Stimulated activated CD4-positive, alpha-beta T cell treated with anti-CD3 and anti-CD28 coated beads, Interleukin-4, amount 100 ng/mL, for 4 hours (primary cell): ENCODE measurements around the gene SLC25A29.
"Not testable (repeated sequence)": the region's sequence is repeated elsewhere in the genome, so short reads cannot be mapped to it uniquely, and the experiment has no call there.

Experiments
- DNase-seq, 2 experiments: peaks; one replicate each; pipeline ENCODE4 v3.0.0-alpha.2; 2020

SLC25A29 gene

GRCh38 chr14:100309028-100309737 lies 2.9 kb upstream of the SLC25A29 start:
- no peak for DNase-seq

GRCh38 chr14:100308427-100308792 lies 2.2 kb upstream of the SLC25A29 start:
- DNase-seq: not testable (repeated sequence)

GRCh38 chr14:100307766-100308426 lies 1.7 kb upstream of the SLC25A29 start:
- no peak for DNase-seq

GRCh38 chr14:100306998-100307765 lies 938 bp upstream of the SLC25A29 start:
- no peak for DNase-seq

GRCh38 chr14:100305324-100306100 lies 732 bp downstream of the SLC25A29 start:
- peak; percentile 40 to 58 for DNase-seq

- DNase-seq: no peak
These were observed 1.4 kb downstream of the SLC25A29 start for GRCh38 chr14:100304825-100305323.

- DNase-seq: no peak
These were observed 2.3 kb downstream of the SLC25A29 start for GRCh38 chr14:100303925-100304324.

- DNase-seq: no peak
These were observed 3.1 kb downstream of the SLC25A29 start for GRCh38 chr14:100303179-100303578.

- no peak for DNase-seq
These were observed 3.6 kb downstream of the SLC25A29 start for GRCh38 chr14:100302616-100303015.

GRCh38 chr14:100299238-100299560 lies 7.0 kb downstream of the SLC25A29 start:
- no peak for DNase-seq

GRCh38 chr14:100298551-100299237 lies 7.5 kb downstream of the SLC25A29 start:
- no peak for DNase-seq

- DNase-seq: no peak
These were observed 8.6 kb downstream of the SLC25A29 start for GRCh38 chr14:100297320-100298300.

- DNase-seq: not testable (repeated sequence)
These were observed 9.5 kb downstream of the SLC25A29 start for GRCh38 chr14:100296729-100297128.

- no peak for DNase-seq
These were observed 10.1 kb downstream of the SLC25A29 start for GRCh38 chr14:100296106-100296651.

GRCh38 chr14:100295376-100296105 lies 10.7 kb downstream of the SLC25A29 start:
- DNase-seq: no peak

GRCh38 chr14:100294963-100295330 lies 11.3 kb downstream of the SLC25A29 start:
- no peak for DNase-seq

- no peak for DNase-seq
These were observed 11.9 kb downstream of the SLC25A29 start for GRCh38 chr14:100294213-100294962.

- DNase-seq: no peak
These were observed 12.6 kb downstream of the SLC25A29 start for GRCh38 chr14:100293497-100294212.
